Smooth muscle cell (in vitro differentiated cells): ENCODE data around the gene MAPK10. TPM values are rescaled to one million over a fixed set of nuclear protein-coding genes. Genes with fewer than 3 reads are reported as not detected.

Source experiments
- DNase-seq: peaks from one replicate; lab custom pipeline; 2025; ENCODE audit not compliant: unreplicated experiment; lab: John Stamatoyannopoulos, UW
- H2AFZ ChIP-seq: fragments of 200-600 bp; sonication (generic); 2 replicates; pipeline ENCODE4 v1.6.0; 2016; ENCODE audit warnings: antibody characterized with exemption, low read depth, mild to moderate bottlenecking
- H3F3A ChIP-seq: fragments of 200-600 bp; sonication (generic); 2 replicates; pipeline ENCODE4 v1.6.0; 2017; ENCODE audit warnings: antibody characterized with exemption, low read depth
- H3K27ac ChIP-seq: fragments of 200-600 bp; sonication (generic); 2 replicates; pipeline ENCODE4 v1.5.1; 2016; ENCODE audit warnings: low read depth, mild to moderate bottlenecking
- H3K27me3 ChIP-seq: fragments of 200-600 bp; sonication (generic); 2 replicates; pipeline ENCODE4 v1.6.1; 2016; ENCODE audit warnings: low read depth, mild to moderate bottlenecking
- H3K36me3 ChIP-seq: fragments of 200-600 bp; sonication (generic); 2 replicates; pipeline ENCODE4 v1.5.1; 2016; ENCODE audit warnings: low read depth
- H3K4me1 ChIP-seq: fragments of 200-600 bp; sonication (generic); 2 replicates; pipeline ENCODE4 v1.5.1; 2016; ENCODE audit warnings: low read depth
- H3K4me2 ChIP-seq: fragments of 200-600 bp; sonication (generic); 2 replicates; pipeline ENCODE4 v1.6.0; 2016; ENCODE audit warnings: mild to moderate bottlenecking
- H3K4me3 ChIP-seq: fragments of 200-600 bp; sonication (generic); 2 replicates; pipeline ENCODE4 v1.5.1; 2016; ENCODE audit warnings: mild to moderate bottlenecking
- H3K79me2 ChIP-seq: fragments of 200-600 bp; sonication (generic); 2 replicates; pipeline ENCODE4 v1.6.0; 2016; ENCODE audit warnings: low read depth, mild to moderate bottlenecking
- H3K9ac ChIP-seq: fragments of 200-600 bp; sonication (generic); 2 replicates; pipeline ENCODE4 v1.6.0; 2016; ENCODE audit warnings: low read depth
- H3K9me3 ChIP-seq: fragments of 200-600 bp; sonication (generic); replicated peaks from 2 replicates; pipeline ENCODE4 v1.5.1; 2016; ENCODE audit warnings: low read depth
- H4K20me1 ChIP-seq: fragments of 200-600 bp; sonication (generic); 2 replicates; pipeline ENCODE4 v1.6.0; 2016; ENCODE audit warnings: low read depth
- CTCF ChIP-seq: fragments of 200-600 bp; sonication (generic); IDR thresholded peaks from 2 replicates; pipeline ENCODE4 v1.5.1; 2017; ENCODE audit warnings: borderline replicate concordance, mild to moderate bottlenecking, antibody characterized with exemption; ENCODE audit not compliant: insufficient read depth, poor library complexity, severe bottlenecking
- WGBS: methylation state at CpG from one replicate; pipeline ENCODE4 v1.1.7; 2016; ENCODE audit warnings: low lambda C conversion rate; 5-methylcytosine and 5-hydroxymethylcytosine counted together
- polyA plus RNA-seq: library from polyadenylated mRNA; unstranded; fragments of >200 nt; fragmentation: Nextera tagmentation; extraction: Ambion mirVana; gene quantifications from 2 replicates; pipeline ENCODE4 v1.2.1, GENCODE V29; 2016
- total RNA-seq: library from RNA; depleted of rRNA; stranded (reverse); fragments of >200 nt; gene quantifications from 2 replicates; pipeline ENCODE4 v1.2.3, GENCODE V29; 2014

Gene MAPK10
- total and polyA plus RNA-seq, 2 experiments from 2014 or later: 2.4 to 13.3 TPM

GRCh38 chr4:85961887-85962286, 398.0 kb downstream of the MAPK10 start:
- no peak for TF ChIP-seq CTCF
- Histone ChIP-seq H3K4me3 (no peak overlapping the region), H3F3A (no peaks in the 10 kb centered on the region), H3K9ac (no peak overlapping the region), H3K4me2 (no peak overlapping the region), H2AFZ (no peak overlapping the region), H4K20me1 (no peaks in the 10 kb centered on the region), H3K4me1 (no peaks in the 10 kb centered on the region), H3K36me3 (no peaks in the 10 kb centered on the region), H3K27ac (no peak overlapping the region), H3K79me2 (no peaks in the 10 kb centered on the region), H3K27me3 (no peaks in the 10 kb centered on the region), H3K9me3 (no peaks in the 10 kb centered on the region)
- 97% methylated on average over 4 of the region's 4 CpGs for WGBS
- no peak for DNase-seq

GRCh38 chr4:85956293-85956945, 403.4 kb downstream of the MAPK10 start:
- Histone ChIP-seq H3K9ac (no peak overlapping the region), H3K4me1 (no peaks in the 10 kb centered on the region), H3K4me2 (no peak overlapping the region), H2AFZ (no peak overlapping the region), H3F3A (no peaks in the 10 kb centered on the region), H3K4me3 (no peak overlapping the region), H3K27me3 (no peaks in the 10 kb centered on the region), H3K36me3 (no peaks in the 10 kb centered on the region), H3K79me2 (no peaks in the 10 kb centered on the region), H4K20me1 (no peaks in the 10 kb centered on the region), H3K9me3 (no peaks in the 10 kb centered on the region), H3K27ac (no peak overlapping the region)
- DNase-seq: no peak
- no peak for TF ChIP-seq CTCF
- 87% methylated on average over 17 of the region's 17 CpGs for WGBS

- H3F3A ChIP-seq: no peaks in the 10 kb centered on the region
- H3K9ac ChIP-seq: no peak overlapping the region
- H3K79me2 ChIP-seq: no peaks in the 10 kb centered on the region
- H3K4me2 ChIP-seq: no peak overlapping the region
- DNase-seq: no peak
- no peaks in the 10 kb centered on the region for H4K20me1 ChIP-seq
- no peaks in the 10 kb centered on the region for H3K4me1 ChIP-seq
- H3K36me3 ChIP-seq: no peaks in the 10 kb centered on the region
- H3K4me3 ChIP-seq: no peak overlapping the region
- no peaks in the 10 kb centered on the region for H3K9me3 ChIP-seq
- H3K27me3 ChIP-seq: no peaks in the 10 kb centered on the region
- no peak overlapping the region for H2AFZ ChIP-seq
- TF ChIP-seq CTCF: no peak
- no peak overlapping the region for H3K27ac ChIP-seq
These were observed 404.1 kb downstream of the MAPK10 start for GRCh38 chr4:85955620-85956292.

- Histone ChIP-seq H3K36me3 (no peaks in the 10 kb centered on the region), H3K9ac (no peak overlapping the region), H3K9me3 (no peaks in the 10 kb centered on the region), H3K79me2 (no peaks in the 10 kb centered on the region), H3K4me2 (peak overlapping the region; percentile 49), H3K27me3 (no peaks in the 10 kb centered on the region), H3F3A (no peaks in the 10 kb centered on the region), H3K4me3 (no peak overlapping the region), H2AFZ (no peak overlapping the region), H4K20me1 (no peaks in the 10 kb centered on the region), H3K27ac (peak overlapping the region; percentile 2), H3K4me1 (no peaks in the 10 kb centered on the region)
- 56% methylated on average over 3 of the region's 3 CpGs for WGBS
- no peak for DNase-seq
- no peak for TF ChIP-seq CTCF
These were observed 406.2 kb downstream of the MAPK10 start for GRCh38 chr4:85953651-85954018.
